GM18951 (cell line): Measurements from ENCODE around the gene NLGN1.

Experiments used
- POLR2A ChIP-seq: IDR thresholded peaks from 4 replicates; pipeline ENCODE4 v1.6.1; 2011; ENCODE audit warnings: mild to moderate bottlenecking; ENCODE audit not compliant: insufficient read length, insufficient read depth; ENCODE audit errors: extremely low read depth
- in situ Hi-C: fragments of 300-500 bp; cut with MboI; formaldehyde crosslinking; loops from one replicate; pipeline ENCODE4 v1.12.0; 2022; ENCODE audit warnings: low sequenced_read_pairs, mixed read lengths, inconsistent platforms; ENCODE audit not compliant: unreplicated experiment

The NLGN1 gene

GRCh38 chr3:174287705-174288104 is 890.2 kb downstream of the NLGN1 start:
- TF ChIP-seq POLR2A = no peak
- in situ Hi-C loops = no loop called here

GRCh38 chr3:174294616-174295015 is 897.1 kb downstream of the NLGN1 start:
- in situ Hi-C loops = no loop called here
- TF ChIP-seq POLR2A = no peak

GRCh38 chr3:174295306-174296092 is 898.0 kb downstream of the NLGN1 start:
- TF ChIP-seq POLR2A = no peak
- in situ Hi-C loops = no loop called here

GRCh38 chr3:174302746-174303315 is 905.3 kb downstream of the NLGN1 start:
- in situ Hi-C loops = no loop called here
- no peak for TF ChIP-seq POLR2A

GRCh38 chr3:174303907-174304560 is 906.5 kb downstream of the NLGN1 start:
- in situ Hi-C loops = no loop called here
- no peak for TF ChIP-seq POLR2A

- TF ChIP-seq POLR2A = no peak
- in situ Hi-C loops = no loop called here
These were observed 911.2 kb downstream of the NLGN1 start for GRCh38 chr3:174308736-174309135.

GRCh38 chr3:174310475-174310983 is 913.0 kb downstream of the NLGN1 start:
- in situ Hi-C loops = no loop called here
- no peak for TF ChIP-seq POLR2A

GRCh38 chr3:174315225-174315624 is 917.7 kb downstream of the NLGN1 start:
- in situ Hi-C loops = no loop called here

GRCh38 chr3:174317005-174317404 is 919.5 kb downstream of the NLGN1 start:
- no peak for TF ChIP-seq POLR2A
- in situ Hi-C loops = no loop called here

More at GRCh38 chr3:174315225-174315624, 917.7 kb downstream of the NLGN1 start:
- no peak for TF ChIP-seq POLR2A

- no peak for TF ChIP-seq POLR2A
- in situ Hi-C loops = no loop called here
These were observed 920.6 kb downstream of the NLGN1 start for GRCh38 chr3:174318181-174318580.

- no peak for TF ChIP-seq POLR2A
- in situ Hi-C loops = no loop called here
These were observed 924.0 kb downstream of the NLGN1 start for GRCh38 chr3:174321548-174321947.

GRCh38 chr3:174322789-174323188 is 925.2 kb downstream of the NLGN1 start:
- TF ChIP-seq POLR2A = no peak
- in situ Hi-C loops = no loop called here

GRCh38 chr3:174325171-174325570 is 927.6 kb downstream of the NLGN1 start:
- TF ChIP-seq POLR2A = no peak
- in situ Hi-C loops = no loop called here

- TF ChIP-seq POLR2A = no peak
- in situ Hi-C loops = no loop called here
These were observed 928.5 kb downstream of the NLGN1 start for GRCh38 chr3:174325834-174326700.
